ENCODE measurements around the gene FSTL4. TPM values are rescaled to one million over a fixed set of nuclear protein-coding genes. Genes with fewer than 3 reads are reported as not detected.
"Not testable (repeated sequence)": the region's sequence is repeated elsewhere in the genome, so short reads cannot be mapped to it uniquely, and the experiment has no call there.

The FSTL4 gene
- total and polyA plus RNA-seq, 4 donors = 2.3 to 6.4 (median 5.5) TPM

DNA sequence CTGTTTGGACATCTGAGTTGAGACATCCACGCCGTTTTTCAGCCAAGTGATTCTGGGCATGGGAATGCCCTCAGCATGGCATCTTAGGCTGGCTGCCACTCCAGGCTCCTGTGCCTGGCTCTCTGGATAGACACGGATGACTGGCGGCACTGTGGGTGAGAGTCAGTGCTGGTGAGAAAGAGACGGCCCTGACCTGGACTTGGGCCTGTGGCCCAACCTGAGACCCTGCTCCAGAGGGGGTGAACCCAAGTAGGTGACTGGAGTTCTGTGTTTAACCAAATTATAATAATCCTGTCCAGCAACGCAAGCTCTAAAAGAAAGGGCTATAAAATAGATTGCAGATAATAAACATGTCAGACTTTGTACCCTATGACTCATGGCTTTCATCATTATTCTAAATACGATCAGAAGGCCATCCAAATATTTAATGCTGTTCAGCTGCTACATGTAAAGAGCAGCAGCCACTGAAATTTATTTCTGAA lies 386.6 kb downstream of the FSTL4 start:
- DNase-seq (ENCODE audit: low read depth in 4 of 6, low spot score in 6 of 6) = no peak
- no peaks in the 10 kb centered on the region for H3K36me3 ChIP-seq (ENCODE audit: control insufficient read depth, insufficient read depth, low read length)
- H3K4me3 ChIP-seq (ENCODE audit: low read depth, low read length) = no peak overlapping the region
- no peaks in the 10 kb centered on the region for H3K27me3 ChIP-seq (ENCODE audit: control insufficient read depth, insufficient read depth, low read length)
- no peak overlapping the region for H3K27ac ChIP-seq (ENCODE audit: low read depth, low read length)
- peaks cover 6% of the 10 kb centered on the region for H3K4me1 ChIP-seq (ENCODE audit: control insufficient read depth, insufficient read depth, low read length)
- H3K9me3 ChIP-seq (ENCODE audit: control insufficient read depth, insufficient read depth, low read length) = no peaks in the 10 kb centered on the region
- 82% methylated on average over 4 of the region's 7 CpGs for WGBS (ENCODE audit: insufficient coverage)

DNA sequence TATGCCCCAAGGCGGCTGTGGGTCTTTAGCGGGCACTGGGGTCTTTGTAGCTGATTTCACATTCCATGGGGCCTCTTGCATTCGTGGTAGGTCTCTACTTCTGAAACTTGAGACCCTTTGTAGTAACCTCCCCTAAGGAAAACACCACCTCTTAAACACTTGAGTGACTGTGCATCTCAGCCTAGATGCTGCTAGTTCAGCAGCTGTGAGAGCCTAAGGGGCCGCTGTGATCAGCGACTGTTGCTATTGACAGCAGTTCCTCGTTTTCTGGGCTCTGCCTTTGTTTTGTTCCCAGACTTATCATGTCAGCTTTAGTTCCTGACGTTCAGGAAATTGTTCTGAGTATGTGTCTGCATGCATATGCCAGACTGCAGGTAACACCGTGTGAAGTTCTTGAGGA lies 389.4 kb downstream of the FSTL4 start:
- Histone ChIP-seq H3K4me1 (ENCODE audit: control insufficient read depth, insufficient read depth, low read length) (peaks cover 6% of the 10 kb centered on the region), H3K27ac (ENCODE audit: low read depth, low read length) (no peak overlapping the region), H3K27me3 (ENCODE audit: control insufficient read depth, insufficient read depth, low read length) (no peaks in the 10 kb centered on the region), H3K4me3 (ENCODE audit: low read depth, low read length) (no peak overlapping the region), H3K9me3 (ENCODE audit: control insufficient read depth, insufficient read depth, low read length) (no peaks in the 10 kb centered on the region), H3K36me3 (ENCODE audit: control insufficient read depth, insufficient read depth, low read length) (no peaks in the 10 kb centered on the region)
- WGBS (ENCODE audit: insufficient coverage) = 33% methylated on average over 8 of the region's 8 CpGs
- DNase-seq (ENCODE audit: low read depth in 4 of 6, low spot score in 6 of 6) = peak in 3 of 6 donors; percentile 5 to 71 (median 25)

DNA sequence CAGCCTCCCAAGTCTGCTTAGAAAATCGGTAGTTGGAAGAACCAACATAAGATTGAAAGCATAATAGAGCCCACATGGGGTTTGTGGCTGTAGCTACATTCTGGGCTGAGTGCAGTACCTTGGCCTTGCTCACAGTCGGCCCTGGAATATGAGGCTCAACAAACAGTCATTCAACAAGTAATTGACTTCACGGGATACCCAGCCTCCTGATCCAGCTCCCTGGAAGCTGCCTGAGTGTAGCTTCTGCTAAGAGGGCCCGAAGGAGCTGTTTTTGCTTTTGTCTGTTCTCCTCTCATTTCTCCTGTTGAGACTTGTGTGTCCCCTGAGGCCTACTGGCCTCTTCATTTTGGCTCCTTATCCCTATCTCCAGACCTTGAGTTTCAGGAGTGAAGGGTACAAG lies 389.8 kb downstream of the FSTL4 start:
- Histone ChIP-seq H3K27ac (ENCODE audit: low read depth, low read length) (no peak overlapping the region), H3K4me3 (ENCODE audit: low read depth, low read length) (no peak overlapping the region)

DNA sequence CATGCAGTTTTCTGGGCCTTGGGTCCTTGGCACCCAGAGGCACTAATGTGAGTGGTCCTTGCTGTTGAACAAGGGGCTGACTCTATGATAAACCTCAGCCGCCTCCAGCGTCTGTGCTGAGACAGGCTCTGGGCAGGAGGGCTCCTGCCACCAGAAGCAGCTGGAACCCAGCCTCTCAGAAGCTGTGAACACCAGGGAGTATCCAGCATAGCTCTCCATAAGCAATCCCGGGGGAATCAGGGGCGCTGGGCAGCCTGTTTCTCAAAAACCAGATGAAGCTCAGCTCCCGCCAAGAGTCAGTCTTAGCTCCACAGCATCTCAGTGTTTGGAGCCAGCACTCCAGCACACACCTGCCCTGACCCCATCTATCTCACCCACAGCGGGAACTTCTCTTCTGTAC lies 390.3 kb downstream of the FSTL4 start:
- Histone ChIP-seq H3K4me3 (ENCODE audit: low read depth, low read length) (no peak overlapping the region), H3K4me1 (ENCODE audit: control insufficient read depth, insufficient read depth, low read length) (peaks cover 6% of the 10 kb centered on the region), H3K27me3 (ENCODE audit: control insufficient read depth, insufficient read depth, low read length) (no peaks in the 10 kb centered on the region), H3K36me3 (ENCODE audit: control insufficient read depth, insufficient read depth, low read length) (no peaks in the 10 kb centered on the region), H3K9me3 (ENCODE audit: control insufficient read depth, insufficient read depth, low read length) (no peaks in the 10 kb centered on the region), H3K27ac (ENCODE audit: low read depth, low read length) (no peak overlapping the region)
- WGBS (ENCODE audit: insufficient coverage) = 80% methylated on average over 6 of the region's 6 CpGs
- DNase-seq (ENCODE audit: low read depth in 4 of 6, low spot score in 6 of 6) = no peak

More for the DNA sequence above, 389.8 kb downstream of the FSTL4 start:
- peak in 1 of 6 donors; percentile 17 for DNase-seq (ENCODE audit: low read depth in 4 of 6, low spot score in 6 of 6)
- no peaks in the 10 kb centered on the region for H3K36me3 ChIP-seq (ENCODE audit: control insufficient read depth, insufficient read depth, low read length)
- 84% methylated on average over 4 of the region's 4 CpGs for WGBS (ENCODE audit: insufficient coverage)
- no peaks in the 10 kb centered on the region for H3K9me3 ChIP-seq (ENCODE audit: control insufficient read depth, insufficient read depth, low read length)
- H3K27me3 ChIP-seq (ENCODE audit: control insufficient read depth, insufficient read depth, low read length) = no peaks in the 10 kb centered on the region
- H3K4me1 ChIP-seq (ENCODE audit: control insufficient read depth, insufficient read depth, low read length) = peaks cover 6% of the 10 kb centered on the region

DNA sequence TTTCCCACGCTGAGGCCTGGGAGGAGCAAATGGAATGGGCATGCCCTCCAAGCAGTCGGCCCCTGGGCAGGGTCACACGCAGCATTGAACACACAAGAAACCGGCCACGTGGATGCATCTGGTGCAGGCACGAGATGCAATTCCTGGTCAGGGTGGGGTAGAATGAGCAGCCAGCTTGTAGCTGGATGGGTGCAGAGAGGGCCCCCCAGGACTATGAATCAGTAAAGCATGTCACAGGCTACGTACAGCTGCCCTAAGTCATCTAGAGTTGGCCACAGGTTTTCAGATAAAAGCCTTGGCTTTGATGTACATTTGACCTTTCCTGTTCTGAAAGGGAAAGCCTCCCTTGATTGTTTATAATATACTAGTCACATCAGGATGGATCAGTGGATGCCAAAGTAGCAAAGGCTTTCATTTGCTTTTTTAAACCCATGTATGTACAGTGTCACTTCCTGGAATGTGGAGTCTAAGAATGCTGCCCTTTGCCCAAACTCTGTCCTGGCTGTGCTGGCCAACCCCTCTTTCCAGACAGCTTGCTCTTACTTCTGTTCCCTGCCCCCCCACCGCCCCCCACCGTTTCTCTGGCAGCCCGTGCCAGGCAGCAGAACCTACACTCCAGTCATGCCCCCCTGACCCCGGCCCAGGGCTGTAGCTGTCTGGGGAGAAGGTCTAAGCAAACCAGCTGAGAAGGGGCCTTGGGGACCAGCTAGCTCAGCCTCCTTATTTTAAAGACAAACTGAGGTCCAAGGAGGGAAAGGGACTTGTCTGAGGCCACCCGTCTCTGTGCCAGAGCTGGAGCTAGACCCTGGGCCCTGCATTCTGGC lies 391.3 kb downstream of the FSTL4 start:
- WGBS (ENCODE audit: insufficient coverage) = 91% methylated on average over 6 of the region's 12 CpGs

DNA sequence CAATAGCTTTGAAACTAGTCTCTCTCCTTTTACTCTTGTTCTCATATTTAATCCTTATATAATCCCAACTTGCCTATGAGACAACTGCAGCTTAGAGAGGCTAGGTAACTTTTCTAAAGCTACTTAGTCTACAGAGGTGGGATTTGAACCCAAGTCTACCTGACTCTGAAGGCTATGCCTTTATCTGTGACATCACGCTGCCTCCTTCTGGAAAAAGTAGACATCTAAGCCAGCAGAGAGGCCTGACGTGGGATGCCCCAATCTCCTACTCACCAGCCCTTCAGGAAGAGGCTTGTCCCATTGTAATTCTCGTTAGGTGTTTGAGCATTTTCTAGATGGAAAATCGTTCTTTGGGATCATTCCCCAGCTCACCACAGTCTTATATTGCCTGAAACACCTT lies 393.0 kb downstream of the FSTL4 start:
- WGBS (ENCODE audit: insufficient coverage) = 100% methylated on average over 1 of the region's 4 CpGs
- Histone ChIP-seq H3K4me1 (ENCODE audit: control insufficient read depth, insufficient read depth, low read length) (peaks cover 6% of the 10 kb centered on the region), H3K27ac (ENCODE audit: low read depth, low read length) (no peak overlapping the region), H3K36me3 (ENCODE audit: control insufficient read depth, insufficient read depth, low read length) (no peaks in the 10 kb centered on the region), H3K9me3 (ENCODE audit: control insufficient read depth, insufficient read depth, low read length) (no peaks in the 10 kb centered on the region), H3K27me3 (ENCODE audit: control insufficient read depth, insufficient read depth, low read length) (no peaks in the 10 kb centered on the region), H3K4me3 (ENCODE audit: low read depth, low read length) (no peak overlapping the region)
- no peak for DNase-seq (ENCODE audit: low read depth in 4 of 6, low spot score in 6 of 6)

More for the DNA sequence above, 391.3 kb downstream of the FSTL4 start:
- Histone ChIP-seq H3K9me3 (ENCODE audit: control insufficient read depth, insufficient read depth, low read length) (no peaks in the 10 kb centered on the region), H3K27me3 (ENCODE audit: control insufficient read depth, insufficient read depth, low read length) (no peaks in the 10 kb centered on the region), H3K27ac (ENCODE audit: low read depth, low read length) (no peak overlapping the region), H3K36me3 (ENCODE audit: control insufficient read depth, insufficient read depth, low read length) (no peaks in the 10 kb centered on the region), H3K4me1 (ENCODE audit: control insufficient read depth, insufficient read depth, low read length) (peaks cover 6% of the 10 kb centered on the region), H3K4me3 (ENCODE audit: low read depth, low read length) (no peak overlapping the region)
- no peak for DNase-seq (ENCODE audit: low read depth in 4 of 6, low spot score in 6 of 6)

DNA sequence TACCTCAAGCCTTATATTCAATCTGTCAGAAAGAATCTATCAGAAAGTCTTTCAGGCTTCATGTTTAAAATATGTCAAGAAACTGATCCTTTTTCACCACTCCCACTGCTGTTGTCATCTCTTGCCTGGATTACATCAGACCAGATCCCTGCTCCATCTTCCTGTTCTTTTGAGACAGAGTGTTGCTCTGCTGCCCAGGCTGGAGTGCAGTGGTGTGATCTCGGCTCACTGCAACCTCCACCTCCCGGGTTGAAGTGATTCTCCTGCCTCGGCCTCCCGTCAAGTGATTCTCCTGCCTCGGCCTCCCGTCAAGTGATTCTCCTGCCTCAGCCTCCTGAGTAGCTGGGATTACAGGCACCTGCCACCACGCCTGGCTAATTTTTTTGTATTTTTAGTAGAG lies 396.2 kb downstream of the FSTL4 start:
- not testable (repeated sequence) for H3K4me3 ChIP-seq (ENCODE audit: low read depth, low read length); H3K4me1 ChIP-seq (ENCODE audit: control insufficient read depth, insufficient read depth, low read length); DNase-seq (ENCODE audit: low read depth in 4 of 6, low spot score in 6 of 6); H3K27ac ChIP-seq (ENCODE audit: low read depth, low read length); H3K36me3 ChIP-seq (ENCODE audit: control insufficient read depth, insufficient read depth, low read length); H3K9me3 ChIP-seq (ENCODE audit: control insufficient read depth, insufficient read depth, low read length); H3K27me3 ChIP-seq (ENCODE audit: control insufficient read depth, insufficient read depth, low read length)
- WGBS (ENCODE audit: insufficient coverage) = 100% methylated on average over 4 of the region's 7 CpGs

DNA sequence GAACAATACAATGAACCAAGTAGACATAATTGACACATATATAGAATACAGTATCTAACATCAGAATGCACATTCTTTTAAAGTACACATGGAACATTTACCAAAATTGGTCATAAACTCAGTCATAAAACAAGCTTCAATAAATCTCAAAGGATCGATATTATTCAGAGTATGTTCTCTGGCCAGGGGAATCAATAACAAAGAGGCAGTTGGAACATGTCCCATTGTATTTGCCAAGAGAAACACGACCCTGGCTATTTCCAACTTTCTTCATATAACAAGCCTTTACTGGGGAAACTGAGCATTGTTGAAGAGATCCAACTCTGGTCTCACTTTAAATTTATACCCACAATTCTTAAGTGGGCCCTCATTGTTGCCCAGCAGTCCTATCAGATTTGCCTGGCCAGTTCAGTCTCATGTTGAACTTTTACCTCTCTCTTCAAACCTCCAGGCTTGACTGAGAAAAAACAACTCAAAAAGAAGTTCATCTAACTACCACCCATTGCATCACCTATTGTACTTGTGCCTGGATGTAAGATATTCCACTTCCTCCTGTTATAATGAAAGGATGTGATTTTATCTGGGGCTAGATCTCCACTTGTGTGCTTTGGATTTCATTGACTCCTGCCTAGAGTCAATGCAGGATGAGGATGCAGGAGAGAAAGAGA lies 398.1 kb downstream of the FSTL4 start:
- no peak overlapping the region for H3K4me3 ChIP-seq (ENCODE audit: low read depth, low read length)
- H3K36me3 ChIP-seq (ENCODE audit: control insufficient read depth, insufficient read depth, low read length) = no peaks in the 10 kb centered on the region
- DNase-seq (ENCODE audit: low read depth in 4 of 6, low spot score in 6 of 6) = no peak
- H3K27me3 ChIP-seq (ENCODE audit: control insufficient read depth, insufficient read depth, low read length) = peaks cover 2% of the 10 kb centered on the region
- no peaks in the 10 kb centered on the region for H3K9me3 ChIP-seq (ENCODE audit: control insufficient read depth, insufficient read depth, low read length)
- no peaks in the 10 kb centered on the region for H3K4me1 ChIP-seq (ENCODE audit: control insufficient read depth, insufficient read depth, low read length)
- no peak overlapping the region for H3K27ac ChIP-seq (ENCODE audit: low read depth, low read length)
- WGBS (ENCODE audit: insufficient coverage) = 0% methylated on average over 1 of the region's 2 CpGs

DNA sequence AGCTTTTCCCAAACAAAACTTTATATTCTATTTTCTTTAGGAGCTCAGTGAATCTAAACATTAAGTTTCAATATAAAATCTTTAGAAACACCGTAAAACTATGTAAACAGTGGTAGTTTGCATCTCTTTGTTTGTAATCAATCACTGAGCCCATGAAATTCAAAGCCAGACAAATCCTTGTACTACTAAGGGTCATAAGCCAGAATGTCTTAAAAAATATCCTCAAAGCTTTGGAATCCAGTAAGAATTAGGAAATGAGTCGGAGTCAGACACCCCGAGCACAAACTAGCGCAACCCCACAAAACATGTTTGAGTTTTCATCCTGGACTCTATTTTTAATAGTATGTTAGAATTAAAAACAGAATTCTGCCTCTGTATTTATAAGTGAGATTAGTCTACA lies 406.7 kb downstream of the FSTL4 start:
- no CpG with 5 or more reads among the region's 4 CpGs for WGBS (ENCODE audit: insufficient coverage)
- H3K36me3 ChIP-seq (ENCODE audit: control insufficient read depth, insufficient read depth, low read length) = no peaks in the 10 kb centered on the region
- H3K4me1 ChIP-seq (ENCODE audit: control insufficient read depth, insufficient read depth, low read length) = no peaks in the 10 kb centered on the region
- H3K4me3 ChIP-seq (ENCODE audit: low read depth, low read length) = no peak overlapping the region
- no peak overlapping the region for H3K27ac ChIP-seq (ENCODE audit: low read depth, low read length)
- no peak for DNase-seq (ENCODE audit: low read depth in 4 of 6, low spot score in 6 of 6)
- H3K27me3 ChIP-seq (ENCODE audit: control insufficient read depth, insufficient read depth, low read length) = no peaks in the 10 kb centered on the region
- no peaks in the 10 kb centered on the region for H3K9me3 ChIP-seq (ENCODE audit: control insufficient read depth, insufficient read depth, low read length)

DNA sequence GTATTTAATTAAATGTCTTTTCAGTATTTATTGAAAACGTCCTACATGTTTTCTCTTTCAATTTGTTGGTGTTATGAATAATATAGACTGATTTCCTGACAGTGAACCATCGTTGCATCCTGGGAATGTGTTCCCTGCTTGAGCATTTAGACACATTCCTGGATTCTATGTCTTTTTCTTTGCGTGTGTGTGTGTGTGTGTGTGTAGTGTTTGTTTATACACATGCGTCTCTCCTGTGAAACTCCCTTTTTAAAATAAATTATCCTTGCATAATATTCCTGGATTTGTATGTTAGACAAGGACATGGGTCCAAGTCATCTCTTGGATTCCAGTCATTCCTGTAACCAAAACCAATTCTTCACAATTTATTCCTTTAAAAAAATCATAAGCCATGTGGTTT lies 407.1 kb downstream of the FSTL4 start:
- Histone ChIP-seq H3K4me1 (ENCODE audit: control insufficient read depth, insufficient read depth, low read length) (no peaks in the 10 kb centered on the region), H3K4me3 (ENCODE audit: low read depth, low read length) (no peak overlapping the region), H3K36me3 (ENCODE audit: control insufficient read depth, insufficient read depth, low read length) (no peaks in the 10 kb centered on the region), H3K27ac (ENCODE audit: low read depth, low read length) (no peak overlapping the region), H3K9me3 (ENCODE audit: control insufficient read depth, insufficient read depth, low read length) (no peaks in the 10 kb centered on the region), H3K27me3 (ENCODE audit: control insufficient read depth, insufficient read depth, low read length) (no peaks in the 10 kb centered on the region)
- DNase-seq (ENCODE audit: low read depth in 4 of 6, low spot score in 6 of 6) = no peak
- no CpG with 5 or more reads among the region's 4 CpGs for WGBS (ENCODE audit: insufficient coverage)
